CD4-positive, alpha-beta T cell treated with Interferon gamma for 1 hour (primary cell): ENCODE measurements around the gene WASF1.
"Not testable (repeated sequence)": the region's sequence is repeated elsewhere in the genome, so short reads cannot be mapped to it uniquely, and the experiment has no call there.

Source experiments
- DNase-seq: peaks from one replicate; pipeline ENCODE4 v3.0.0-alpha.2; 2020

Gene WASF1

GRCh38 chr6:110170081-110170480 lies 9.4 kb downstream of the WASF1 start:
- no peak for DNase-seq

GRCh38 chr6:110158479-110158878 lies 21.0 kb downstream of the WASF1 start:
- DNase-seq, result no peak

- no peak for DNase-seq
Measured at GRCh38 chr6:110147870-110148269, 31.6 kb downstream of the WASF1 start.

GRCh38 chr6:110140650-110141049 lies 38.8 kb downstream of the WASF1 start:
- DNase-seq, result no peak

GRCh38 chr6:110139052-110139451 lies 40.4 kb downstream of the WASF1 start:
- no peak for DNase-seq

- no peak for DNase-seq
Measured at GRCh38 chr6:110137924-110138887, 41.3 kb downstream of the WASF1 start.

- DNase-seq, result no peak
Measured at GRCh38 chr6:110130362-110130761, 49.1 kb downstream of the WASF1 start.

GRCh38 chr6:110128418-110128817 lies 51.1 kb downstream of the WASF1 start:
- no peak for DNase-seq

GRCh38 chr6:110125361-110125760 lies 54.1 kb downstream of the WASF1 start:
- DNase-seq, result no peak

- not testable (repeated sequence) for DNase-seq
Measured at GRCh38 chr6:110121655-110122054, 57.8 kb downstream of the WASF1 start.

GRCh38 chr6:110116258-110116657 lies 63.2 kb downstream of the WASF1 start:
- DNase-seq, result no peak

GRCh38 chr6:110114004-110114403 lies 65.5 kb downstream of the WASF1 start:
- DNase-seq, result no peak

GRCh38 chr6:110105296-110105695 lies 74.2 kb downstream of the WASF1 start:
- no peak for DNase-seq

GRCh38 chr6:110103260-110103659 lies 76.2 kb downstream of the WASF1 start:
- DNase-seq, result no peak

GRCh38 chr6:110102411-110102810 lies 77.1 kb downstream of the WASF1 start:
- no peak for DNase-seq

GRCh38 chr6:110101885-110102284 lies 77.6 kb downstream of the WASF1 start:
- DNase-seq, result peak; percentile 31

- no peak for DNase-seq
Measured at GRCh38 chr6:110098511-110099116, 80.9 kb downstream of the WASF1 start.

GRCh38 chr6:110097443-110097842 lies 82.0 kb downstream of the WASF1 start:
- no peak for DNase-seq

- no peak for DNase-seq
Measured at GRCh38 chr6:110095935-110096334, 83.5 kb downstream of the WASF1 start.

GRCh38 chr6:110095101-110095500 lies 84.4 kb downstream of the WASF1 start:
- DNase-seq, result no peak

GRCh38 chr6:110093981-110094380 lies 85.5 kb downstream of the WASF1 start:
- no peak for DNase-seq

- no peak for DNase-seq
Measured at GRCh38 chr6:110090876-110091275, 88.6 kb downstream of the WASF1 start.

- no peak for DNase-seq
Measured at GRCh38 chr6:110089323-110089722, 90.1 kb downstream of the WASF1 start.

GRCh38 chr6:110085285-110085684 lies 94.2 kb downstream of the WASF1 start:
- no peak for DNase-seq
